ENCODE results near the gene TMEM88. TPM values are rescaled to one million over a fixed set of nuclear protein-coding genes. Genes with fewer than 3 reads are reported as not detected.
A peak's percentile ranks its signal among the peaks of the same experiment; 100 is the strongest.
"Not testable (repeated sequence)": the region's sequence is repeated elsewhere in the genome, so short reads cannot be mapped to it uniquely, and the experiment has no call there.

The TMEM88 gene
- total RNA-seq, 1 donor from 2014 or later = 13.8 TPM

DNA sequence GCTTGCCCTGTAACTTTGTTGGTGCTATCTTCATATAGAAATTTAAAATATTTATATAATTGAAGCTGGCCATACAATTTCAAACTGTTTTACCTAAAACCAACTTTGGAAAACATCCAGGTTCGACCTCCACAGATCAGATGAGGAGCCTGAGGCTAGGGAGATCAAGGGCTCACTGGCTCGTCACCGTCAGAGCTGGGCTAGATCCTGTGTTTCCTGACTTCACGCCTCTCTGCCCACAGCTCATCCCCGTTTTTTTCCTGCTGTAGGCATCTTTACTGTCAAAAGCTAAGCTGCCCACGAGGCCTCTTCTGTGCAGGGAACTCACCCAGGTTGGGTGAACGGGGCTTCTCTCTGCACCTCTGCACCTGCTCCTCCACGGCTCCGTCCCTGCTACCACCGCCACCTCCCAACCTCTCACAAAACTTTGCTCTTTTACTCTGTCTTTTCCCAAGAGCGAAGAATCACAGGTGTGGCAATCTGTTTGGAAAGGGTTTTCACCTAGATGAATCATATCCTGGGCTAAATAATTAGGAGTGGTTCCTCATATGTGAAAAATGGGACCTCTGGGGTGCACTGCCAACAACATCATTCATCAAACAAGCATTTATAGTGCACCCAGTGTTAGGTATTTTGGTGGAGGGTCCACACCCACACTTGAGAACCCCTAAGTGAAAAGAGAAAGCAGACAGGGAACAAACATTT lies 45.6 kb upstream of the TMEM88 start:
- H3F3A ChIP-seq (ENCODE audit: low read depth) = no peaks in the 10 kb centered on the region
- no peaks in the 10 kb centered on the region for H3K4me1 Mint-ChIP-seq
- no peaks in the 10 kb centered on the region for H3K4me1 ChIP-seq
- TF ChIP-seq EZH2phosphoT487 (IDR thresholded peaks at IDR 0.05) (no peak), EZH2 (IDR thresholded peaks at IDR 0.05) (no peak)
- TF ChIP-seq, protein P1, sequence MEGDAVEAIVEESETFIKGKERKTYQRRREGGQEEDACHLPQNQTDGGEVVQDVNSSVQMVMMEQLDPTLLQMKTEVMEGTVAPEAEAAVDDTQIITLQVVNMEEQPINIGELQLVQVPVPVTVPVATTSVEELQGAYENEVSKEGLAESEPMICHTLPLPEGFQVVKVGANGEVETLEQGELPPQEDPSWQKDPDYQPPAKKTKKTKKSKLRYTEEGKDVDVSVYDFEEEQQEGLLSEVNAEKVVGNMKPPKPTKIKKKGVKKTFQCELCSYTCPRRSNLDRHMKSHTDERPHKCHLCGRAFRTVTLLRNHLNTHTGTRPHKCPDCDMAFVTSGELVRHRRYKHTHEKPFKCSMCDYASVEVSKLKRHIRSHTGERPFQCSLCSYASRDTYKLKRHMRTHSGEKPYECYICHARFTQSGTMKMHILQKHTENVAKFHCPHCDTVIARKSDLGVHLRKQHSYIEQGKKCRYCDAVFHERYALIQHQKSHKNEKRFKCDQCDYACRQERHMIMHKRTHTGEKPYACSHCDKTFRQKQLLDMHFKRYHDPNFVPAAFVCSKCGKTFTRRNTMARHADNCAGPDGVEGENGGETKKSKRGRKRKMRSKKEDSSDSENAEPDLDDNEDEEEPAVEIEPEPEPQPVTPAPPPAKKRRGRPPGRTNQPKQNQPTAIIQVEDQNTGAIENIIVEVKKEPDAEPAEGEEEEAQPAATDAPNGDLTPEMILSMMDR (IDR thresholded peaks at IDR 0.05) = no peak
- H2AFZ ChIP-seq (replicated peaks) = no peak overlapping the region
- peaks cover 2% of the 10 kb centered on the region for H3K9me3 Mint-ChIP-seq
- H3K9ac ChIP-seq = no peak overlapping the region
- peaks cover 2% of the 10 kb centered on the region for H3K27me3 Mint-ChIP-seq (ENCODE audit: insufficient read depth, low read depth)
- H3K4me3 ChIP-seq = no peak overlapping the region
- no peaks in the 10 kb centered on the region for H3K36me3 Mint-ChIP-seq
- no peaks in the 10 kb centered on the region for H3K9me3 ChIP-seq (ENCODE audit: low read depth)
- no peak overlapping the region for H3K4me2 ChIP-seq
- H3K27me3 ChIP-seq = no peaks in the 10 kb centered on the region
- H3K79me2 ChIP-seq (ENCODE audit: low read depth) = no peaks in the 10 kb centered on the region
- no peak for DNase-seq (ENCODE audit: low spot score)
- peak overlapping the region; percentile 4 for H3K27ac Mint-ChIP-seq
- no peak overlapping the region for H3K27ac ChIP-seq
- H3K4me3 Mint-ChIP-seq = no peak overlapping the region
- no peaks in the 10 kb centered on the region for H4K20me1 ChIP-seq (ENCODE audit: low read depth)
- H3K36me3 ChIP-seq = no peaks in the 10 kb centered on the region

DNA sequence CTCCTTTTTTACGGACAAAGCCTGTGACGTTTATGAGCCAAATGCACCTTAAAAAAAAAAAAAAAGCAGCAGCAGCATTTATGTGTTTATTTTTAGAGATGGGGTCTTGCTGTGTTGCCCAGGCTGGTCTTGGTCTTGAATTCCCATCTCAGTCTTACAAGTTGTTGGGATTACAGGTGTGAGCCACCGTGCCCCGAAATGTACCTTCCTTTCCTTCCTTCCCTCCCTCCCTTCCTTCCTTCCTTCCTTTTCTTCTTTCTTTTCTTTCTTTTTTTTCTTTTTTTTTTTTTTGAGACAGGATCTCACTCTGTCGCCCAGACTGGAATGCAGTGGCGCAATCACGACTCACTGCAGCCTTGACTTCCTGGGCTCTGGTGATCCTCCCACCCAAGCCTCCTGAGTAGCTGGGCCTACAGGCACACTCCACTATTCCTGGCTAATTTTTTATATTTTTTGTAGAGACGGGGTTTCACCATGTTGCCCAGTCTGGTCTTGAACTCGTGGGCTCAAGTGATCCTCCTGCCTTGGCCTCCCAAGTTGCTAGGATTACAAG lies 45.0 kb upstream of the TMEM88 start:
- H3K4me3 ChIP-seq; H3F3A ChIP-seq (ENCODE audit: low read depth); H3K9me3 Mint-ChIP-seq; H2AFZ ChIP-seq (replicated peaks); H3K4me1 Mint-ChIP-seq; H3K27me3 ChIP-seq; H3K9ac ChIP-seq; H3K4me1 ChIP-seq; H3K79me2 ChIP-seq (ENCODE audit: low read depth); H3K27ac Mint-ChIP-seq; H3K27ac ChIP-seq; H3K4me2 ChIP-seq; H3K27me3 Mint-ChIP-seq (ENCODE audit: insufficient read depth, low read depth); H3K4me3 Mint-ChIP-seq; H3K9me3 ChIP-seq (ENCODE audit: low read depth); DNase-seq (ENCODE audit: low spot score); H3K36me3 Mint-ChIP-seq; H3K36me3 ChIP-seq; H4K20me1 ChIP-seq (ENCODE audit: low read depth): not testable (repeated sequence)

DNA sequence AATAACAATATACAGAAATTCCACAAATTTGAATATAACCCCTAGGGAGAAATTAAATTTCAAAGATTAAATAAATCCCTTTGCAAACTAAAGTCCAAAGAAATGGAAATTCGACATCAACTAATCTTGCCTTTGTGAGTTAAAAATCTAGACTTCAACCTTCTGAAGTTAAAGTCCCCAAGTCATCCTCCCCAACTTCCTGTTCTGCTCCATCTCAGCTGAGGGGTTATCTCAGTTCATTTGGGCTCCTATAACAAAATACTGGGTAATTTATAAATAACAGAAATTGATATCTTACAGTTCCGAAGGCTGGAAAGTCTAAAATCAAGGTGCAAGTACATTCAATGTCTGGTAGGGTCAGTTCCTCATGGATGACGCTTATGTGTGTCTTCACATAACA lies 43.6 kb upstream of the TMEM88 start:
- H3K9me3 ChIP-seq (ENCODE audit: low read depth) = no peaks in the 10 kb centered on the region
- no peak overlapping the region for H2AFZ ChIP-seq (replicated peaks)
- H3K27me3 Mint-ChIP-seq (ENCODE audit: insufficient read depth, low read depth) = peaks cover 5% of the 10 kb centered on the region
- peaks cover 2% of the 10 kb centered on the region for H3K9me3 Mint-ChIP-seq
- no peaks in the 10 kb centered on the region for H3K4me1 ChIP-seq
- no peaks in the 10 kb centered on the region for H3K27me3 ChIP-seq
- H3K27ac ChIP-seq = no peak overlapping the region
- DNase-seq (ENCODE audit: low spot score) = no peak
- H3K4me3 ChIP-seq = no peak overlapping the region
- H3K36me3 Mint-ChIP-seq = no peaks in the 10 kb centered on the region
- H3K27ac Mint-ChIP-seq = no peak overlapping the region
- H3K4me3 Mint-ChIP-seq = no peak overlapping the region
- H4K20me1 ChIP-seq (ENCODE audit: low read depth) = no peaks in the 10 kb centered on the region
- no peak overlapping the region for H3K4me2 ChIP-seq
- H3F3A ChIP-seq (ENCODE audit: low read depth) = no peaks in the 10 kb centered on the region
- H3K9ac ChIP-seq = no peak overlapping the region
- no peaks in the 10 kb centered on the region for H3K4me1 Mint-ChIP-seq
- no peak for TF ChIP-seq EZH2 (IDR thresholded peaks at IDR 0.05)
- no peak for TF ChIP-seq EZH2phosphoT487 (IDR thresholded peaks at IDR 0.05)
- TF ChIP-seq, protein P1 (IDR thresholded peaks at IDR 0.05) = no peak
- H3K79me2 ChIP-seq (ENCODE audit: low read depth) = no peaks in the 10 kb centered on the region
- H3K36me3 ChIP-seq = no peaks in the 10 kb centered on the region

DNA sequence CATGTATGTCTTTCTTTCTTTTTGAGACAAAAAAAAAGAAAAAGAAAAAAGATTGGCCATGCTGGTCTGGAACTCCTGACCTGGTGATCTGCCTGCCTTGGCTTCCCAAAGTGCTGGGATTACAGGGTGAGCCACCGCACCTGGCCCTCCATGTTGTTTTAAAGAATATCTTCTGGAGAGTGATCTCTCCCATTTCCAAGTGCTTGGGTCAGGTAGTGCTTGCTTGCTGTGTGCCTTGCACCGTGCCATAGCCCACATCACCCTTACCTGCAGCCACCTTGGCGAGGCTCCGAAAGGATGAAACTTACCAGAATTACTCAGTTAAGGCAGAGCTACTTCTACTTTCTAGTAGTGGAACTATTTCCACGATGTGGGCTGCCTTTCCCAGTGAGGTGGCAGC lies 39.9 kb upstream of the TMEM88 start:
- Mint-ChIP-seq H3K4me3 (no peak overlapping the region), H3K27me3 (ENCODE audit: insufficient read depth, low read depth) (peaks cover 13% of the 10 kb centered on the region)
- H3K4me1 ChIP-seq = no peaks in the 10 kb centered on the region

More for the DNA sequence above, 39.9 kb upstream of the TMEM88 start:
- H3K27ac Mint-ChIP-seq = no peak overlapping the region
- DNase-seq (ENCODE audit: low spot score) = no peak
- no peak overlapping the region for H3K9ac ChIP-seq
- no peaks in the 10 kb centered on the region for H3K36me3 Mint-ChIP-seq
- peaks cover 2% of the 10 kb centered on the region for H3K9me3 Mint-ChIP-seq
- no peak overlapping the region for H2AFZ ChIP-seq (replicated peaks)
- H4K20me1 ChIP-seq (ENCODE audit: low read depth) = no peaks in the 10 kb centered on the region
- TF ChIP-seq, protein P1 (IDR thresholded peaks at IDR 0.05) = no peak
- TF ChIP-seq EZH2 (IDR thresholded peaks at IDR 0.05) (no peak), EZH2phosphoT487 (IDR thresholded peaks at IDR 0.05) (no peak)
- no peaks in the 10 kb centered on the region for H3K27me3 ChIP-seq
- H3K4me3 ChIP-seq = no peak overlapping the region
- no peaks in the 10 kb centered on the region for H3F3A ChIP-seq (ENCODE audit: low read depth)
- no peak overlapping the region for H3K27ac ChIP-seq
- H3K4me1 Mint-ChIP-seq = no peaks in the 10 kb centered on the region
- H3K36me3 ChIP-seq = no peaks in the 10 kb centered on the region
- no peak overlapping the region for H3K4me2 ChIP-seq
- no peaks in the 10 kb centered on the region for H3K79me2 ChIP-seq (ENCODE audit: low read depth)
- no peaks in the 10 kb centered on the region for H3K9me3 ChIP-seq (ENCODE audit: low read depth)

Data from neural progenitor cell (in vitro differentiated cells).